ENCODE results near the gene SPOCK1.

DNA sequence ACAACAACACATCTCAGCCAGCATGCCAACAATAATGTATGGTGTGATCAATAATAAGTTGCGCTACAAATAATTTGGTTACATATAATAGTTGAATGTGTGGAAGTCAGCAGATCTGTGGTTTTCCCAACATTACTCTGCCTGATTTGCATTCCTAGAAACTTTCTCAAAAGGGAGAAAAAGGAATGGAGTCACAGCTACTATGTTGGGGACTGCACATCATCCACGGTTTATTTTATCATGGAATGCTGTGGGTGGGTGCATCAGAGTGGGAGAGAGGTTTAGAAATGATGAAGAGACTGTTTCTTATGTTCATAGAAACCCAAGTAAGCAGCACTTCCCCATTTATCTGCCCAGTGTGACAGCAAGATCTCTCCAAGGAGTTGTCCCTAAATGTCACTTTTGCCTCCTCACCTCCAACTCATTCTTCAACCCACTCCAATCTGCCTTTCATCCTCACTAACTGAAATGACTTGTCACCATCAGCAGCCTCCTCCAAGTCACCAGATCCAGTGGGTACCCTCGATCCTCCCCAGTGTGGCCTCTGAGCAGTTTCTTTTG lies 2.8 kb upstream of the SPOCK1 start:
- TF ChIP-seq, protein P1, sequence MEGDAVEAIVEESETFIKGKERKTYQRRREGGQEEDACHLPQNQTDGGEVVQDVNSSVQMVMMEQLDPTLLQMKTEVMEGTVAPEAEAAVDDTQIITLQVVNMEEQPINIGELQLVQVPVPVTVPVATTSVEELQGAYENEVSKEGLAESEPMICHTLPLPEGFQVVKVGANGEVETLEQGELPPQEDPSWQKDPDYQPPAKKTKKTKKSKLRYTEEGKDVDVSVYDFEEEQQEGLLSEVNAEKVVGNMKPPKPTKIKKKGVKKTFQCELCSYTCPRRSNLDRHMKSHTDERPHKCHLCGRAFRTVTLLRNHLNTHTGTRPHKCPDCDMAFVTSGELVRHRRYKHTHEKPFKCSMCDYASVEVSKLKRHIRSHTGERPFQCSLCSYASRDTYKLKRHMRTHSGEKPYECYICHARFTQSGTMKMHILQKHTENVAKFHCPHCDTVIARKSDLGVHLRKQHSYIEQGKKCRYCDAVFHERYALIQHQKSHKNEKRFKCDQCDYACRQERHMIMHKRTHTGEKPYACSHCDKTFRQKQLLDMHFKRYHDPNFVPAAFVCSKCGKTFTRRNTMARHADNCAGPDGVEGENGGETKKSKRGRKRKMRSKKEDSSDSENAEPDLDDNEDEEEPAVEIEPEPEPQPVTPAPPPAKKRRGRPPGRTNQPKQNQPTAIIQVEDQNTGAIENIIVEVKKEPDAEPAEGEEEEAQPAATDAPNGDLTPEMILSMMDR (IDR thresholded peaks at IDR 0.05) = no peak
- TF ChIP-seq POLR2A (IDR thresholded peaks at IDR 0.05) = no peak
